ENCODE data around the gene TMEM144. TPM values are rescaled to one million over a fixed set of nuclear protein-coding genes. Genes with fewer than 3 reads are reported as not detected.

The TMEM144 gene
- total RNA-seq, 1 experiment from 2014 or later, result 6.0 TPM

DNA sequence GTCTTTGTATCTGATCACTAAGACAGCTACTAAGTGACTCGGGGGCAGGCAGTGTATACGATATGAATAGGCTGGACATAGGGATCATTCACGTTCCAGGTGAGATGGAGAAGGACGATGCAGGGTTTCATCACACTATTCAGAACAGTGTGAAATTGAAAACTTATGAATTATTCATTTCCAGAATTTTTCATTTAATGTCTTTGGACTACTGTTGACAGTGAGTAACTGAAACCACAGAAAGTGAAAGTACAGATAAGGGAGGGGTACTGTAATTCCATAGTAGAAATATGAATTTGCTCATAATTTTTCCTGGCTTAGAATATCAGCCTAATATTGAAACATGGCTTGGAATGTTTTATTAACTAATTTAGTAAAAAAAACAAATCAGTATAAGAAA is 24.4 kb downstream of the TMEM144 start:
- Mint-ChIP-seq H3K4me3 (ENCODE audit: low read depth, unreplicated experiment) (no peak overlapping the region), H3K36me3 (ENCODE audit: insufficient read depth, unreplicated experiment) (no peaks in the 10 kb centered on the region), H3K27ac (ENCODE audit: unreplicated experiment) (no peak overlapping the region), H3K27me3 (ENCODE audit: unreplicated experiment) (no peaks in the 10 kb centered on the region), H3K9me3 (ENCODE audit: low read depth, unreplicated experiment) (no peaks in the 10 kb centered on the region), H3K4me1 (ENCODE audit: low read depth, unreplicated experiment) (no peaks in the 10 kb centered on the region)
- intact Hi-C loops (cut with micrococcal nuclease; ENCODE audit: unreplicated experiment), result no loop called here
- no peak for DNase-seq
- no peak for TF ChIP-seq CTCF (IDR thresholded peaks at IDR 0.05; ENCODE audit: unreplicated experiment)
- no TSS peak for BruUV-seq (replicated peaks)
- CTCF ChIA-PET, result interaction anchor here (0.6 kb wide), 1 partner anchor 250 kb away, joined by 4 read pairs; no protein-coding TSS in a partner anchor

DNA sequence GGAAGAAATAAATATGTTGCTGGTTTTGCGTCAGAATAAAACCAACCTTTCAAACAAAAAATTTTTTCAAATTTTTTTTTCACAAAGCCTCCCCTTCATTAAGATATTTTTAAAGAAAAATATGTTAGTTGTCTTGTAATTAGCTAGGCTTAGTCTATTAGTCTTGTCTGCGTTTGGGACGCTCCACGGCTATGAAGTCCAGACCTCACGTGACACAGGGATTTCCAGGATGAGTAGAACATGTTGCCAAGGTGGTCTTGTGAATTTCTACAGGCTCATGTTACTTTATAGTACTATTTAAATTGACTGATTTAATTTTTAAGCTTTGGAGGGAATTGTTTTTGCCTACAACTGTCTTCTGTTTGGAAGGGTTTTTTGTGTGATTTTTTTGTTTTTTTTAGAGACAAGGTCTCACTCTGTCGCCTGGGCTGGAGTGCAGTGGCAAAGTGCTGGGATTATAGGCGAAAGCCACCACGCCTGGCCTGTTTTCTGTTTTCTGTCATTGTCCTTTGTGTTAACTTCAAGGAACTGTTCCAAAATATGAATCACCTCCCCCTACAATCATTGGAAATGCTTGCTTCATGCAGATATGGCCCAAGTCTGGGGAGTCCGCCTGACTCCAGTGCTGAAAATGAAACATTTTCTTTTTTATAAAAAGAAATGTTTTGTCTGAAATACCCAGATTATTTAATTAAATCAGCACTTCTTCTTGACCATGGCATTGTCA is 26.2 kb downstream of the TMEM144 start:
- CTCF ChIA-PET, result no interaction called here
- TF ChIP-seq CTCF (IDR thresholded peaks at IDR 0.05; ENCODE audit: unreplicated experiment), result no peak
- Mint-ChIP-seq H3K4me3 (ENCODE audit: low read depth, unreplicated experiment) (no peak overlapping the region), H3K36me3 (ENCODE audit: insufficient read depth, unreplicated experiment) (no peaks in the 10 kb centered on the region), H3K4me1 (ENCODE audit: low read depth, unreplicated experiment) (no peaks in the 10 kb centered on the region), H3K27me3 (ENCODE audit: unreplicated experiment) (no peaks in the 10 kb centered on the region), H3K27ac (ENCODE audit: unreplicated experiment) (no peak overlapping the region), H3K9me3 (ENCODE audit: low read depth, unreplicated experiment) (no peaks in the 10 kb centered on the region)
- intact Hi-C loops (cut with micrococcal nuclease; ENCODE audit: unreplicated experiment), result no loop called here
- no TSS peak for BruUV-seq (replicated peaks)
- no peak for DNase-seq

DNA sequence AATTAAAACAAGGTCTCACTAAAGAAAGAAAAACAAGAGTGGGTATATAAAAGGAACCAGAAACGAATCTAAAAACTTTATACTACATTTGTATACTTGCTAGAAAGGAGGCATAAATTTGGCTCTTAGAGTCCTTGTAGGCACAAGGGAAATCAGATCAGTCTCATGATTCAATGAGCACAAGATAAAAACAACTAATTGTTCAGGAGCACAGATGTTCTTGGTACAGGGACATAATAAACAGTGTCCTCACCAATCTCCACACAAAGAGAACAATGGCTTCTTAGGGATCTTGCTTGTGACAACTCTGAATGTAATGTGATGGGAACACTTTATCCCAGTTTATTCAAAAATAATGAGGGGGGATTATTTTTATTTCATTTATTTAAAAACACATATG is 28.3 kb downstream of the TMEM144 start:
- no peaks in the 10 kb centered on the region for H3K4me1 Mint-ChIP-seq (ENCODE audit: low read depth, unreplicated experiment)

GRCh38 chr4:158239196-158239595 is 28.9 kb downstream of the TMEM144 start:
- CTCF ChIA-PET, result no interaction called here
- no peaks in the 10 kb centered on the region for H3K9me3 Mint-ChIP-seq (ENCODE audit: low read depth, unreplicated experiment)
- DNase-seq, result no peak
- H3K4me1 Mint-ChIP-seq (ENCODE audit: low read depth, unreplicated experiment), result no peaks in the 10 kb centered on the region
- no peak overlapping the region for H3K27ac Mint-ChIP-seq (ENCODE audit: unreplicated experiment)
- BruUV-seq (replicated peaks), result no TSS peak
- intact Hi-C loops (cut with micrococcal nuclease; ENCODE audit: unreplicated experiment), result no loop called here
- H3K36me3 Mint-ChIP-seq (ENCODE audit: insufficient read depth, unreplicated experiment), result no peaks in the 10 kb centered on the region
- no peak overlapping the region for H3K4me3 Mint-ChIP-seq (ENCODE audit: low read depth, unreplicated experiment)
- no peak for TF ChIP-seq CTCF (IDR thresholded peaks at IDR 0.05; ENCODE audit: unreplicated experiment)
- H3K27me3 Mint-ChIP-seq (ENCODE audit: unreplicated experiment), result no peaks in the 10 kb centered on the region

More for the DNA sequence above, 28.3 kb downstream of the TMEM144 start:
- H3K9me3 Mint-ChIP-seq (ENCODE audit: low read depth, unreplicated experiment), result no peaks in the 10 kb centered on the region
- TF ChIP-seq CTCF (IDR thresholded peaks at IDR 0.05; ENCODE audit: unreplicated experiment), result no peak
- H3K27me3 Mint-ChIP-seq (ENCODE audit: unreplicated experiment), result no peaks in the 10 kb centered on the region
- intact Hi-C loops (cut with micrococcal nuclease; ENCODE audit: unreplicated experiment), result no loop called here
- no TSS peak for BruUV-seq (replicated peaks)
- H3K27ac Mint-ChIP-seq (ENCODE audit: unreplicated experiment), result no peak overlapping the region
- DNase-seq, result no peak
- no peaks in the 10 kb centered on the region for H3K36me3 Mint-ChIP-seq (ENCODE audit: insufficient read depth, unreplicated experiment)
- no peak overlapping the region for H3K4me3 Mint-ChIP-seq (ENCODE audit: low read depth, unreplicated experiment)
- CTCF ChIA-PET, result no interaction called here
